Left lung (tissue), 10 donors: Measurements from ENCODE around the gene HNRNPLL. TPM values are rescaled to one million over a fixed set of nuclear protein-coding genes. Genes with fewer than 3 reads are reported as not detected.
A peak's percentile ranks its signal among the peaks of the same experiment; 100 is the strongest.

Experiments used
- ATAC-seq: fragments of 200-7000 bp; cut with Tn5 transposase; one replicate; pipeline ENCODE4 v1.9.1; 2020; ENCODE audit warnings: moderate library complexity
- DNase-seq, 4 donors: peaks; one replicate each; pipeline ENCODE4 v3.0.0-alpha.2; 2013 to 2020
- H3K27ac ChIP-seq, 2 donors: fragments of 200-600 bp; sonication (generic) in 1 of 2; one replicate each; pipeline versions ENCODE4 v1.5.0 to v1.8.0; 2020 to 2021
- H3K27me3 ChIP-seq, 2 donors: fragments of 200-600 bp; sonication (generic) in 1 of 2; one replicate each; pipeline versions ENCODE4 v1.5.0 to v1.8.0; 2020 to 2021
- H3K36me3 ChIP-seq, 2 donors: fragments of 200-600 bp; sonication (generic) in 1 of 2; one replicate each; pipeline versions ENCODE4 v1.5.0 to v1.8.0; 2020 to 2021
- H3K4me1 ChIP-seq, 2 donors: fragments of 200-600 bp; one replicate each; pipeline ENCODE4 v1.8.0; 2021
- H3K4me3 ChIP-seq, 2 donors: fragments of 200-600 bp; sonication (generic) in 1 of 2; one replicate each; pipeline versions ENCODE4 v1.5.0 to v1.8.0; 2020 to 2021; ENCODE audit warnings: mild to moderate bottlenecking in 1 of 2
- H3K9me3 ChIP-seq, 2 donors: fragments of 200-600 bp; sonication (generic) in 1 of 2; one replicate each; pipeline versions ENCODE4 v1.5.0 to v1.8.0; 2020 to 2021
- CTCF ChIP-seq, 2 donors: fragments of 200-600 bp; sonication (generic) in 1 of 2; IDR thresholded peaks; one replicate each; pipeline versions ENCODE4 v1.5.0 to v1.8.0; 2021; ENCODE audit warnings: antibody characterized with exemption in 2 of 2
- intact Hi-C, 2 donors: fragments of 100-400 bp; cut with DNase I; formaldehyde crosslinking; loops; one replicate each; pipeline versions ENCODE4 v1.11.2 to v1.14.2; 2022
- polyA plus RNA-seq, 6 donors: library from polyadenylated mRNA; unstranded; fragments of 120-200 nt; gene quantifications; one replicate each; pipeline ENCODE4 v1.2.1, GENCODE V29; 2013; ENCODE audit not compliant: insufficient read length in 6 of 6
- total RNA-seq, 2 donors: library from RNA; stranded (reverse); fragmentation: NEBNext Ultra II Directional; extraction: Animal tissue kit (Norgen Biotek cat#: 25700); gene quantifications; one replicate each; pipeline ENCODE4 v1.2.1, GENCODE V29; 2021
- donor health status: DM: no; HTN: yes; CAD: no.
- donor health status: DM: no; HTN: no; CAD: no.

HNRNPLL gene
- total and polyA plus RNA-seq, 8 donors, result 44.2 to 102 (median 75.4) TPM

DNA sequence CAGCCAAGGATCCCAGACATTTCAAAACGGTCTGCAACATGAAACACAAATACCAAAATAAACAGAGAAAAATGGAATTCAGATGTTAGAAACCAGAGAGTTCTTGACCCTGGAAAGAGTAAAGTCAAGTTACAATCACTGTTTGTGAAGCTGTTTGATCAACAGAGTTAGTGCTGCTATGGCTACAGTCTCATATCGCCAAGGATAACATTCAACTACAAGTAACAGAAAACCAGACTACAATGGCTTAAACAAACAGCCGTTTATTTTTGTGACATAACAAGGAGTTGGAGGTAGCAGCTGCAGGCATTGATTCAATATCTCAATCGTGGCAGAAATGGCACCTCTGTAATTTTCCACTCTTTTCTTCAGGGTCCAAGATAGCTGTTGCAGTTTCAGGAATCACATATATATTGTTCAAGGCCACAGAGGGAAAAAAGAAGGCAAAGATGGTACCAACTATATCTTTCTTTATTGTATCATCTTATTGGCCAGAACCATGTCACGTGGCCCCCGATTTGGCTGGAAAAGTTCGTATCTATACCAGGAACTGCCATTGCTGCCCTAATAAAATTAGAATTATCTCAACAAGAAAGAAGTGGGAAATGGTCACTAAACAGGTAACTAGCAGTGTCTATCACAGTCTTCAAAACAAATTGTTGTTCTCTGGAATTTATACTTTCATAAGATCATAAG lies 17.7 kb upstream of the HNRNPLL start:
- no peaks in the 10 kb centered on the region for H3K36me3 ChIP-seq
- peak; percentile 88 for ATAC-seq
- no peaks in the 10 kb centered on the region for H3K9me3 ChIP-seq
- peak in 2 of 4 donors; percentile 57 to 79 for DNase-seq
- intact Hi-C loops, result no loop called here
- H3K4me1 ChIP-seq, result peaks cover 13 to 38% of the 10 kb centered on the region in 2 donors
- H3K27me3 ChIP-seq, result no peaks in the 10 kb centered on the region
- H3K27ac ChIP-seq, result peak overlapping the region; percentile 50 to 53
- TF ChIP-seq CTCF (IDR thresholded peaks at IDR 0.05), result no peak
- H3K4me3 ChIP-seq, result no peak overlapping the region

DNA sequence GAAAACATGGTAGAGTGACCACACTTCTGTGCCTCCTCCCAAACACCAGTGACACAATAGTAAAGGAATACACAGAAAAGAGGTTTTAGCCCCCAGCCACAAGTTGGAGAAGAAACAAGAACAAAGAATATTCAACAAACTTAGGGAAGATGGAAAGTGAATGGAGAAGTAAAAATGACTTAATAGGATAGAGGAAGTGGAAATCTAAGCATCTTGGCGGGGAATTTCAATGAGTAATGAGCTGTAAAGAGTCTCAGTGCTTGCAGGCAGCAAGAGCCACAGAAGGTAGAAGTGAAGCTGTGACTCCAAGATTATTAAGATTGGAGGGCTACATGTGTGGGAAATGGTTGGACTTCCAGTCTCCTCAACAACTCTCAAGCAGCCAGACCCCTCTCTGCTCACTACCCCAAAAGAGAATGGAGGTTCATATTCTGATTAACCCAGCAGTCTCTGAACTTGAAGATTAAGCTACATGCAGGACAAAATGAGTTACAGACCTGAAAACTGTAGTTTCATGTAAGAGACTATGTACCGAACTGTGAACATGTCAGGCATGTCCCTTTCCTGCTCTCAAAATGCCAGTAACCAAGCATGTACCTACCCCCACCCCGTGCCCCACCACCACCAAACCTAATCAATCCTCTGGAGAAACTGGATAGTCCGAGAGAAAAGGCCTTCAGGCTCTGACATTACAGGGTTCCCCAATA lies 16.9 kb upstream of the HNRNPLL start:
- H3K36me3 ChIP-seq, result no peaks in the 10 kb centered on the region
- peak; percentile 63 for ATAC-seq
- peaks cover 13 to 46% of the 10 kb centered on the region in 2 donors for H3K4me1 ChIP-seq
- TF ChIP-seq CTCF (IDR thresholded peaks at IDR 0.05), result no peak
- H3K27ac ChIP-seq, result peak overlapping the region; percentile 50 to 53
- H3K9me3 ChIP-seq, result no peaks in the 10 kb centered on the region
- no peak overlapping the region for H3K4me3 ChIP-seq
- no peak for DNase-seq
- H3K27me3 ChIP-seq, result no peaks in the 10 kb centered on the region
- intact Hi-C loops, result no loop called here

DNA sequence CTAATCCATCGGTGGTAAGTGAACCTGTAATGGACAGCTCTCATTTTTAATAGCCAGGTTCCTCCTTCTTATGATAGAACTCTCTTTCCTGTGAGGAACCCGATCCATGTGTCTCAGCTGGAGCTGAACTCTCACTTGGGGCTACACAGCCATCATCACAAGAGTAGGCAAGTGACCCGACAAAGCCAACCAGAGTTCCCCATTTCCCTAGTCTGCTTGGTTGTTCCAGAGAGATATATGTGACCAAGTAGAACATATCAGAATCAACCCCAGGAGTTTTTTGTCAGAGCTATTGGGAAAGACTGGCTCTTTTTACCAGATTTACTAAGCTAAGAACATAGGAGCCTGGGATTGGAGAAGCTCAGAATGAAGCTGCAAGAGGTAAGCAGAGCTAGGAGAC lies 14.6 kb upstream of the HNRNPLL start:
- no peaks in the 10 kb centered on the region for H3K36me3 ChIP-seq

GRCh38 chr2:38615237-38615636 lies 12.5 kb upstream of the HNRNPLL start:
- no peaks in the 10 kb centered on the region for H3K36me3 ChIP-seq
- ATAC-seq (peak; percentile 14), DNase-seq (no peak)
- H3K27me3 ChIP-seq, result no peaks in the 10 kb centered on the region
- no peak overlapping the region for H3K27ac ChIP-seq
- intact Hi-C loops, result no loop called here
- no peak overlapping the region for H3K4me3 ChIP-seq
- no peaks in the 10 kb centered on the region for H3K9me3 ChIP-seq
- no peak for TF ChIP-seq CTCF (IDR thresholded peaks at IDR 0.05)
- H3K4me1 ChIP-seq, result peaks cover 13 to 46% of the 10 kb centered on the region in 2 donors

More for the DNA sequence above, 14.6 kb upstream of the HNRNPLL start:
- Histone ChIP-seq H3K27me3 (no peaks in the 10 kb centered on the region), H3K4me3 (no peak overlapping the region), H3K27ac (no peak overlapping the region), H3K4me1 (peaks cover 13 to 58% of the 10 kb centered on the region in 2 donors), H3K9me3 (no peaks in the 10 kb centered on the region)
- intact Hi-C loops, result no loop called here
- ATAC-seq (no peak), DNase-seq (no peak)
- TF ChIP-seq CTCF (IDR thresholded peaks at IDR 0.05), result no peak

- no peak for DNase-seq
- no peak for TF ChIP-seq CTCF (IDR thresholded peaks at IDR 0.05)
- no peak overlapping the region for H3K4me3 ChIP-seq
- H3K9me3 ChIP-seq, result no peaks in the 10 kb centered on the region
- no peak for ATAC-seq
- intact Hi-C loops, result no loop called here
- no peak overlapping the region for H3K27ac ChIP-seq
- H3K27me3 ChIP-seq, result no peaks in the 10 kb centered on the region
- peaks cover 0 to 32% of the 10 kb centered on the region in 2 donors for H3K4me1 ChIP-seq
- H3K36me3 ChIP-seq, result no peaks in the 10 kb centered on the region
These were observed 11.1 kb upstream of the HNRNPLL start for GRCh38 chr2:38613849-38614213.
